HepG2 (cell line): Measurements from ENCODE around the gene ATG9A. TPM values are rescaled to one million over a fixed set of nuclear protein-coding genes. Genes with fewer than 3 reads are reported as not detected.

ENCODE experiments used
- BCL6 ChIP-seq: IDR thresholded peaks from 2 replicates; pipeline ENCODE4 v1.6.1; 2016; ENCODE audit warnings: missing genetic modification reagents, missing compliant biosample characterization
- GTF2F1 ChIP-seq: fragments of 150-350 bp; IDR thresholded peaks from 2 replicates; pipeline ENCODE4 v1.6.1; 2014; ENCODE audit warnings: low read length
- IRX3 ChIP-seq: sonication (generic); formaldehyde crosslinking; IDR thresholded peaks from 2 replicates; pipeline ENCODE4 v1.8.1; 2023; ENCODE audit warnings: mild to moderate bottlenecking, low read depth, missing genetic modification reagents, borderline replicate concordance
- KMT2A ChIP-seq: sonication (generic); formaldehyde crosslinking; IDR thresholded peaks from 2 replicates; pipeline ENCODE4 v1.4.0; 2020; ENCODE audit warnings: missing genetic modification reagents
- PRDM4 ChIP-seq: sonication (generic); formaldehyde crosslinking; IDR thresholded peaks from 2 replicates; pipeline ENCODE4 v1.9.0; 2021; ENCODE audit warnings: missing genetic modification reagents, borderline replicate concordance
- PRPF4 ChIP-seq: fragments of 200-400 bp; formaldehyde crosslinking; IDR thresholded peaks from 2 replicates; pipeline ENCODE4 v1.6.1; 2016; ENCODE audit warnings: low read length, low read depth; ENCODE audit not compliant: poor library complexity, severe bottlenecking
- SALL1 ChIP-seq: sonication (generic); formaldehyde crosslinking; IDR thresholded peaks from 2 replicates; pipeline ENCODE4 v1.8.0; 2022; ENCODE audit warnings: mild to moderate bottlenecking, missing genetic modification reagents
- ZBTB8A ChIP-seq: sonication (generic); formaldehyde crosslinking; IDR thresholded peaks from 2 replicates; pipeline ENCODE4 v1.4.0; 2020; ENCODE audit warnings: mild to moderate bottlenecking, low read depth, missing genetic modification reagents, borderline replicate concordance
- ZFP82 ChIP-seq: sonication (generic); formaldehyde crosslinking; IDR thresholded peaks from 2 replicates; pipeline ENCODE4 v1.5.1; 2020; ENCODE audit warnings: mild to moderate bottlenecking, missing genetic modification reagents, borderline replicate concordance
- ZNF280D ChIP-seq: sonication (generic); formaldehyde crosslinking; IDR thresholded peaks from 2 replicates; pipeline ENCODE4 v1.5.1; 2020; ENCODE audit warnings: mild to moderate bottlenecking, missing genetic modification reagents
- ZNF34 ChIP-seq: sonication (generic); formaldehyde crosslinking; IDR thresholded peaks from 2 replicates; pipeline ENCODE4 v1.4.0; 2020; ENCODE audit warnings: mild to moderate bottlenecking, missing genetic modification reagents, borderline replicate concordance
- ZNF367 ChIP-seq: sonication (generic); formaldehyde crosslinking; IDR thresholded peaks from 2 replicates; pipeline ENCODE4 v1.4.0; 2020; ENCODE audit warnings: missing genetic modification reagents, borderline replicate concordance
- ZNF704 ChIP-seq: sonication (generic); formaldehyde crosslinking; IDR thresholded peaks from 2 replicates; pipeline ENCODE4 v1.8.1; 2023; ENCODE audit warnings: mild to moderate bottlenecking, inconsistent platforms, moderate library complexity, missing genetic modification reagents, borderline replicate concordance
- ZNF879 ChIP-seq: sonication (generic); formaldehyde crosslinking; IDR thresholded peaks from 2 replicates; pipeline ENCODE4 v1.8.1; 2023; ENCODE audit warnings: missing genetic modification reagents
- ZSCAN22 ChIP-seq: sonication (generic); formaldehyde crosslinking; IDR thresholded peaks from 2 replicates; pipeline ENCODE4 v1.4.0; 2020; ENCODE audit warnings: mild to moderate bottlenecking, missing genetic modification reagents
- polyA plus RNA-seq, 8 experiments: library from polyadenylated mRNA; depleted of rRNA in 3 of 8; stranded (reverse) in 7 of 8; unstranded in 1 of 8; fragments of >200 nt; fragmentation: Illumina TruSeq in 4 of 8; extraction: Trizol in 4 of 8; gene quantifications; 2 replicates each; pipeline versions ENCODE4 v1.2.1 to v1.2.3, GENCODE V29; 2011 to 2016; ENCODE audit warnings: low read depth in 4 of 8, missing spikeins in 1 of 8, mixed read lengths in 1 of 8; ENCODE audit not compliant: insufficient read depth in 1 of 8
- total RNA-seq, 5 experiments: library from RNA; depleted of rRNA; stranded (reverse); fragments of >200 nt; fragmentation: Illumina TruSeq; extraction: Trizol; gene quantifications; 2 replicates each; pipeline ENCODE4 v1.2.3, GENCODE V29; 2016; ENCODE audit warnings: low read depth in 1 of 5

The ATG9A gene
- total and polyA plus RNA-seq, 2 of the 13 experiments (the other 11 are each of a cell fraction or from before 2014, with no cell fraction given), result 35.0 to 131 TPM

- TF ChIP-seq ZSCAN22 (CRISPR knock-in tag) (no peak; the same call in 1 of the 2 replicates), ZFP82 (CRISPR knock-in tag) (peak; percentile 98), IRX3 (CRISPR knock-in tag) (peak; percentile 94), ZNF879 (CRISPR knock-in tag) (peak; percentile 89), KMT2A (CRISPR knock-in tag) (peak; percentile 80), ZNF34 (CRISPR knock-in tag) (no peak), BCL6 (CRISPR knock-in tag) (peak; percentile 68; the same call in 1 of the 2 replicates), ZNF280D (CRISPR knock-in tag) (no peak), PRPF4 (no peak), SALL1 (CRISPR knock-in tag) (peak; percentile 96), PRDM4 (0 out of 2 replicates have a peak, but pooled peaks have one; percentile 48), ZBTB8A (CRISPR knock-in tag) (no peak; the same call in 1 of the 2 replicates), ZNF704 (peak; percentile 73), GTF2F1 (peak; percentile 19; the same call in 1 of the 2 replicates), ZNF367 (peak; percentile 74; the same call in 1 of the 2 replicates)
Measured at GRCh38 chr2:219218732-219219701, 10.4 kb downstream of the ATG9A start, which contains the start of gene ABCB6 (continued).
